Activated CD8-positive, alpha-beta T cell treated with anti-CD3 and anti-CD28 coated beads for 36 hours (primary cell): ENCODE results near the gene ADGRG2. TPM values are rescaled to one million over a fixed set of nuclear protein-coding genes. Genes with fewer than 3 reads are reported as not detected.

Experiments used
- ATAC-seq: fragments of 200-7000 bp; cut with Tn5 transposase; one replicate; pipeline ENCODE4 v1.10.0; 2021; ENCODE audit warnings: mild to moderate bottlenecking, moderate library complexity
- CTCF ChIA-PET: fragments of 350-600 bp; sonication (Branson Sonifier 250); formaldehyde crosslinking; loops from one replicate; lab custom pipeline; 2021; ENCODE audit warnings: antibody characterized with exemption; lab: Charles Lee
- POLR2A ChIA-PET: fragments of 350-600 bp; sonication (Branson Sonifier 250); formaldehyde crosslinking; loops from one replicate; lab custom pipeline; 2021; ENCODE audit warnings: antibody characterized with exemption; lab: Charles Lee
- DNase-seq: peaks from one replicate; pipeline ENCODE4 v3.0.0-alpha.2; 2020
- H3K27ac Mint-ChIP-seq: one replicate; pipeline ENCODE4 v1.8.0; 2021; ENCODE audit warnings: mild to moderate bottlenecking, mixed read lengths
- H3K27me3 Mint-ChIP-seq: one replicate; pipeline ENCODE4 v1.8.0; 2021; ENCODE audit warnings: mixed read lengths
- H3K36me3 Mint-ChIP-seq: one replicate; pipeline ENCODE4 v1.8.0; 2021; ENCODE audit warnings: low read depth, mixed read lengths
- H3K4me1 Mint-ChIP-seq: one replicate; pipeline ENCODE4 v1.8.0; 2021; ENCODE audit warnings: low read depth, mixed read lengths
- H3K4me3 Mint-ChIP-seq: one replicate; pipeline ENCODE4 v1.8.0; 2021; ENCODE audit warnings: mild to moderate bottlenecking, moderate library complexity, mixed read lengths
- H3K9me3 Mint-ChIP-seq: one replicate; pipeline ENCODE4 v1.8.0; 2021; ENCODE audit warnings: mixed read lengths
- intact Hi-C: fragments of 100-400 bp; cut with micrococcal nuclease; formaldehyde crosslinking; loops from one replicate; pipeline ENCODE4 v1.10.0; 2022
- total RNA-seq, 2 experiments: library from RNA; stranded (reverse); gene quantifications; one replicate each; pipeline ENCODE4 v1.2.3, GENCODE V29; 2021
- TF ChIP-seq, protein P1 (sequence below): fragments of 200-600 bp; IDR thresholded peaks from one replicate; pipeline ENCODE4 v1.8.0; 2022; ENCODE audit warnings: antibody characterized with exemption, mild to moderate bottlenecking

ADGRG2 gene, protein sequence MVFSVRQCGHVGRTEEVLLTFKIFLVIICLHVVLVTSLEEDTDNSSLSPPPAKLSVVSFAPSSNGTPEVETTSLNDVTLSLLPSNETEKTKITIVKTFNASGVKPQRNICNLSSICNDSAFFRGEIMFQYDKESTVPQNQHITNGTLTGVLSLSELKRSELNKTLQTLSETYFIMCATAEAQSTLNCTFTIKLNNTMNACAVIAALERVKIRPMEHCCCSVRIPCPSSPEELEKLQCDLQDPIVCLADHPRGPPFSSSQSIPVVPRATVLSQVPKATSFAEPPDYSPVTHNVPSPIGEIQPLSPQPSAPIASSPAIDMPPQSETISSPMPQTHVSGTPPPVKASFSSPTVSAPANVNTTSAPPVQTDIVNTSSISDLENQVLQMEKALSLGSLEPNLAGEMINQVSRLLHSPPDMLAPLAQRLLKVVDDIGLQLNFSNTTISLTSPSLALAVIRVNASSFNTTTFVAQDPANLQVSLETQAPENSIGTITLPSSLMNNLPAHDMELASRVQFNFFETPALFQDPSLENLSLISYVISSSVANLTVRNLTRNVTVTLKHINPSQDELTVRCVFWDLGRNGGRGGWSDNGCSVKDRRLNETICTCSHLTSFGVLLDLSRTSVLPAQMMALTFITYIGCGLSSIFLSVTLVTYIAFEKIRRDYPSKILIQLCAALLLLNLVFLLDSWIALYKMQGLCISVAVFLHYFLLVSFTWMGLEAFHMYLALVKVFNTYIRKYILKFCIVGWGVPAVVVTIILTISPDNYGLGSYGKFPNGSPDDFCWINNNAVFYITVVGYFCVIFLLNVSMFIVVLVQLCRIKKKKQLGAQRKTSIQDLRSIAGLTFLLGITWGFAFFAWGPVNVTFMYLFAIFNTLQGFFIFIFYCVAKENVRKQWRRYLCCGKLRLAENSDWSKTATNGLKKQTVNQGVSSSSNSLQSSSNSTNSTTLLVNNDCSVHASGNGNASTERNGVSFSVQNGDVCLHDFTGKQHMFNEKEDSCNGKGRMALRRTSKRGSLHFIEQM
- total RNA-seq, result not detected

DNA sequence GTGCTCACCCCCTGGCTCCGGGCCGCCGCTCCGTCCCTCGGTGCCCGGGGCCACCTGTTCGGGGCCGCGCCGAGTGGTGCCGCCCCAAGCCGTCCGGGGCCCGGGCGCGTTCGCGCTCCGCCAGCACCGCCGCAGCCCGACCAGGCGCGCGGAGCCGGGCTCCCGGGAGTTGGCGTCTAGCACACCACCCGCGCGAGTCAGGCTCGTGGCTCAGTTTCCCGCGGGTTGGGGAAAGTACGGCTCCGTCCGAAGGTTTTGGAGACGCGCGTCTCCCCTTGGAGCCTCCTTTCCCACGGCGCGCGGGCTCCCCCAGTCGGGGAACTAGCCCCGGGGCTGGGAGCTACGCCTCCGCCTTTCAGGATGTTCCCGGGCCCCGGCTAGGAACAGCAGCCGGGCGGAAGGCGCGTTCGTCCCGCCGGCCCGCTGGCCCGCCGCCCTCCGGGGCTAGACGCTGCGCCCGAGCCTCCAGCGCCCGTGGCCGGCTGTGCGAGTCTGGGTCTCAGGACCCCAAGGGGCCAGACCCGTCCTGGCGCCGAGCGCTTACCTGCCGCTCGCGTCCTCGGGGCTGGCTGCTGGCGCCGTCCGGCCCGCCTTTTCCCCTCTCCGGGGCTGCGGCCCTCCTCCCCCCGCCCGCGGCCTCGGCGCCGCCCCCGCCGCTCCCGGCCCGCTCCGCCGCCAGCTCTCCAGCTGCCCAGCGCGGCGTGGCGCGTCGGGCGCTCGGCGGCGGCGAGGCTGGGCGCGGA lies at the start of gene ADGRG2:
ADGRG2 (minus strand) TSS at position 571 of the 743 bp plus-strand sequence. CDS start 53,634 bp downstream, outside the sequence.
- TF ChIP-seq, protein P1, sequence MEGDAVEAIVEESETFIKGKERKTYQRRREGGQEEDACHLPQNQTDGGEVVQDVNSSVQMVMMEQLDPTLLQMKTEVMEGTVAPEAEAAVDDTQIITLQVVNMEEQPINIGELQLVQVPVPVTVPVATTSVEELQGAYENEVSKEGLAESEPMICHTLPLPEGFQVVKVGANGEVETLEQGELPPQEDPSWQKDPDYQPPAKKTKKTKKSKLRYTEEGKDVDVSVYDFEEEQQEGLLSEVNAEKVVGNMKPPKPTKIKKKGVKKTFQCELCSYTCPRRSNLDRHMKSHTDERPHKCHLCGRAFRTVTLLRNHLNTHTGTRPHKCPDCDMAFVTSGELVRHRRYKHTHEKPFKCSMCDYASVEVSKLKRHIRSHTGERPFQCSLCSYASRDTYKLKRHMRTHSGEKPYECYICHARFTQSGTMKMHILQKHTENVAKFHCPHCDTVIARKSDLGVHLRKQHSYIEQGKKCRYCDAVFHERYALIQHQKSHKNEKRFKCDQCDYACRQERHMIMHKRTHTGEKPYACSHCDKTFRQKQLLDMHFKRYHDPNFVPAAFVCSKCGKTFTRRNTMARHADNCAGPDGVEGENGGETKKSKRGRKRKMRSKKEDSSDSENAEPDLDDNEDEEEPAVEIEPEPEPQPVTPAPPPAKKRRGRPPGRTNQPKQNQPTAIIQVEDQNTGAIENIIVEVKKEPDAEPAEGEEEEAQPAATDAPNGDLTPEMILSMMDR, result no peak
- intact Hi-C loops, result no loop called here
- peaks cover 26% of the 10 kb centered on the region for H3K27me3 Mint-ChIP-seq
- no peak within 1 kb of the TSS for H3K4me3 Mint-ChIP-seq
- no peak for ATAC-seq
- no peaks in the 10 kb centered on the region for H3K4me1 Mint-ChIP-seq
- CTCF ChIA-PET, result no interaction called here
- H3K36me3 Mint-ChIP-seq, result no peaks in the 10 kb centered on the region
- no peak within 1 kb of the TSS for H3K27ac Mint-ChIP-seq
- peak; percentile 1 for DNase-seq
- POLR2A ChIA-PET, result no interaction called here
- no peaks in the 10 kb centered on the region for H3K9me3 Mint-ChIP-seq

DNA sequence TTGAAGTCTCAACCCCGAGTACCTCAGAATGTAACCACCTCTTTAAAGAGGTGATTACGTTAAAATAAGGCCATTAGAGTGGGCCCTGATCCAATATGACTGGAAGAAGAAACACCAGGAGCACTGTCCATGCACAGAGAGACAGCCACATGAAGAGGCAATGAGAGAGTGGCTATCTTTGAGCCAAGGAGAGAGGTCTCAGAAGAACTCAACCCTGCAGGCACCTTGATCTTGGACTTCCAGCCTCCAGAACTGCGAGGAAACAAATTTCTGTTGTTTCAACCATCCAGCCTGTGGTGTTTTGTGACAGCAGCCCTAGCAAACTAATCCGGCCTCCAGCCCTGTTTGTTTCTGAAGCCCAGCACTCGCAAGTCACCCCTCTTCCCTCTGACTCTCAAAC lies 46.3 kb upstream of the ADGRG2 start:
- intact Hi-C loops, result no loop called here
- Mint-ChIP-seq H3K36me3 (no peaks in the 10 kb centered on the region), H3K4me3 (no peak overlapping the region), H3K27me3 (peaks cover 5% of the 10 kb centered on the region), H3K9me3 (no peaks in the 10 kb centered on the region), H3K27ac (no peak overlapping the region), H3K4me1 (no peaks in the 10 kb centered on the region)
- ATAC-seq, result no peak
- ChIA-PET POLR2A (no interaction called here), CTCF (no interaction called here)
- no peak for DNase-seq
- TF ChIP-seq, protein P1, result no peak

DNA sequence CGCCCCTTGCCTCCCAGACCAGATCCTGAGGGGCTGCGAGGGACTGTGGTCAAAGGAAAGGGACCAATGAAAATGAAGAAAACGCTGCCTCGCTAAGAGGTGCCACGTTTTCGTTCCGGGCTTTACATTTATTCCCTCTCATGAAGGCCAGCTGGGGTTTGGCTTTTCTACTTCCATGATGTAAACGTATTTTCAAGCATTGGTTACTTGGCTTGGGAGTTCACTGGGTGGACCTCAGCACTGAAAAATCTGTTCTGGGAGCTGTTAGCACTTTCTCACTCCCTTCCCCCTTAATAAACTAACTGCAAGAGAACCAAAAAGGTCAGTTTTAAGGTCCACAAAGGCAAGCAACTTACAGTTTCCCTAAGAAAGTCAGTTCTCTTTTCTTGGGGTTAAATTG lies 40.6 kb upstream of the ADGRG2 start:
- Mint-ChIP-seq H3K9me3 (no peaks in the 10 kb centered on the region), H3K27ac (no peak overlapping the region), H3K4me3 (no peak overlapping the region), H3K4me1 (no peaks in the 10 kb centered on the region), H3K36me3 (no peaks in the 10 kb centered on the region), H3K27me3 (peaks cover 6% of the 10 kb centered on the region)
- ChIA-PET CTCF (no interaction called here), POLR2A (no interaction called here)
- no peak for DNase-seq
- no peak for ATAC-seq
- TF ChIP-seq, protein P1, result no peak
- intact Hi-C loops, result no loop called here

DNA sequence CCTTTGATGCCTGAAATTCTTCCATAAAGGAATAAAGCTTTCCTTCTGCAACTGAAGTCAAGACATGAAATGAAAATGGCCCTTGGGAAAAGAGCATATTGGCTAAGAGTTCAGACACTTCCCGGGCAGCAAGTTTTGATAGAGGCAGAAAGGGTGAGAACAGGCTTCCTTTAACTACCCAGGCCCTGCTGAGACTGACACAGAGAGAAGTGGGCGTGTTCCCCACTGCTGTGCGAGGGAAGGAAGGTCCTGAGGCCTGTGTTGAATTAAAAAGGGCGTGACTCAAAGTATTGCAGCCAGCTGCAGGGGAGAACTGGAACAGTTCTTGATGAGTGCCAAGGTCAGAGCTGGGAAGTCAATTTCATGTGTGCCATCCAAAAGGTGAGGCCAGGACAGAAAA lies 33.9 kb upstream of the ADGRG2 start:
- CTCF ChIA-PET, result interaction anchor here (1.3 kb wide), 1 partner anchor 178 kb away, joined by 4 read pairs; no protein-coding TSS in a partner anchor
- ATAC-seq (no peak), DNase-seq (no peak)
- POLR2A ChIA-PET, result no interaction called here
- Mint-ChIP-seq H3K4me3 (no peak overlapping the region), H3K4me1 (no peaks in the 10 kb centered on the region), H3K9me3 (no peaks in the 10 kb centered on the region), H3K27ac (no peak overlapping the region), H3K36me3 (no peaks in the 10 kb centered on the region), H3K27me3 (peaks cover 1% of the 10 kb centered on the region)
- intact Hi-C loops, result no loop called here
- TF ChIP-seq, protein P1, result no peak
